HepG2 (cell line): ENCODE data around the gene TCP11L1. TPM values are rescaled to one million over a fixed set of nuclear protein-coding genes. Genes with fewer than 3 reads are reported as not detected.

Experiments
- ATAC-seq: fragments of 200-7000 bp; cut with Tn5 transposase; 3 replicates; pipeline ENCODE4 v1.9.1; 2020; ENCODE audit warnings: mild to moderate bottlenecking, moderate library complexity
- BruUV-seq: library from RNA; stranded (reverse); fragments of 400-500 nt; replicated peaks from 2 replicates; lab custom pipeline; 2021; lab: Mats Ljungman, UMichigan
- CTCF ChIA-PET: fragments of 300-600 bp; formaldehyde crosslinking; extraction: SDS; loops from one replicate; lab custom pipeline; 2021; ENCODE audit warnings: low total read pairs, inconsistent platforms, low intra/inter-chr PET ratio; lab: Yijun Ruan, JAX
- POLR2A ChIA-PET: fragments of 350-600 bp; sonication (Branson Sonifier 250); formaldehyde crosslinking; loops from one replicate; lab custom pipeline; 2020; ENCODE audit warnings: antibody characterized with exemption, inconsistent platforms; lab: Yijun Ruan, JAX
- DNase-seq: peaks from one replicate; pipeline ENCODE4 v3.0.0-alpha.2; 2015; ENCODE audit warnings: low spot score
- FAIRE-seq: peaks from 3 replicates; lab custom pipeline; 2011; peaks lifted over from hg19 to GRCh38; lab: Jason Lieb, UNC
- H2AFZ ChIP-seq: one replicate; pipeline ENCODE4 v1.6.1; 2011; ENCODE audit warnings: low read length, inconsistent platforms
- H3K27ac ChIP-seq: fragments of 300-600 bp; 3 replicates; pipeline ENCODE4 v1.8.0; 2011; ENCODE audit warnings: mixed run types, mild to moderate bottlenecking, mixed read lengths, low read length, inconsistent platforms; ENCODE audit not compliant: insufficient read depth; ENCODE audit errors: extremely low read length
- H3K27me3 ChIP-seq, 2 experiments: fragments of 200-600 bp in 1 of 2; 2 replicates in 1 of 2; 3 replicates in 1 of 2; pipeline versions ENCODE4 v1.6.0 to v1.8.0; 2011; ENCODE audit warnings: low read length in 2 of 2, mild to moderate bottlenecking in 2 of 2, moderate library complexity in 2 of 2, inconsistent platforms in 1 of 2; ENCODE audit not compliant: insufficient read depth in 2 of 2, control insufficient read depth in 1 of 2
- H3K36me3 ChIP-seq, 2 experiments: fragments of 200-600 bp in 1 of 2; replicated peaks in 1 of 2; 2 replicates in 1 of 2; 3 replicates in 1 of 2; pipeline versions ENCODE4 v1.5.1 to v1.8.0; 2011; ENCODE audit warnings: low read length in 2 of 2, inconsistent platforms in 1 of 2; ENCODE audit not compliant: insufficient read depth in 2 of 2, control insufficient read depth in 1 of 2
- H3K4me1 ChIP-seq: 2 replicates; pipeline ENCODE4 v1.5.1; 2012; ENCODE audit warnings: low read length, inconsistent platforms; ENCODE audit not compliant: insufficient read depth
- H3K4me2 ChIP-seq: 2 replicates; pipeline ENCODE4 v1.6.0; 2011; ENCODE audit warnings: low read depth, low read length, inconsistent platforms
- H3K4me3 ChIP-seq, 3 experiments: fragments of 200-600 bp in 1 of 3; sonication (generic), shearing (Covaris generic) in 1 of 3; replicated peaks in 1 of 3; 2 replicates each; pipeline ENCODE4 v1.5.1; 2011 to 2016; ENCODE audit warnings: low read length in 3 of 3, inconsistent platforms in 2 of 3, low read depth in 2 of 3, mild to moderate bottlenecking in 2 of 3, control low read depth in 1 of 3, mixed read lengths in 1 of 3; ENCODE audit not compliant: insufficient read depth in 1 of 3
- H3K79me2 ChIP-seq: one replicate; pipeline ENCODE4 v1.6.1; 2011; ENCODE audit warnings: low read length, inconsistent platforms; ENCODE audit not compliant: insufficient read depth
- H3K9ac ChIP-seq: 2 replicates; pipeline ENCODE4 v1.6.0; 2011; ENCODE audit warnings: mild to moderate bottlenecking, low read depth, low read length, inconsistent platforms; ENCODE audit not compliant: insufficient read depth
- H3K9me3 ChIP-seq: 2 replicates; pipeline ENCODE4 v1.5.1; 2012; ENCODE audit warnings: mild to moderate bottlenecking, low read length
- H4K20me1 ChIP-seq: 2 replicates; pipeline ENCODE4 v1.6.0; 2011; ENCODE audit warnings: inconsistent platforms, mild to moderate bottlenecking, low read length, moderate library complexity; ENCODE audit not compliant: insufficient read depth
- ARID2 ChIP-seq: sonication (generic); formaldehyde crosslinking; IDR thresholded peaks from 2 replicates; pipeline ENCODE4 v1.8.1; 2022; ENCODE audit warnings: mild to moderate bottlenecking, missing genetic modification reagents, borderline replicate concordance
- BHLHE40 ChIP-seq: IDR thresholded peaks from 2 replicates; pipeline ENCODE4 v1.6.1; 2011; ENCODE audit warnings: low read length, improper control_type of control experiment
- CREM ChIP-seq, 2 experiments: sonication (generic) in 1 of 2; formaldehyde crosslinking in 1 of 2; IDR thresholded peaks; 2 replicates each; pipeline versions ENCODE4 v1.4.0 to v1.6.1; 2016 to 2020; ENCODE audit warnings: antibody characterized with exemption in 1 of 2, mild to moderate bottlenecking in 1 of 2, missing genetic modification reagents in 1 of 2
- FOSL2 ChIP-seq: sonication (generic); formaldehyde crosslinking; IDR thresholded peaks from 2 replicates; pipeline ENCODE4 v1.4.0; 2020; ENCODE audit warnings: missing genetic modification reagents
- FOXA3 ChIP-seq: IDR thresholded peaks from 2 replicates; pipeline ENCODE4 v1.6.1; 2016; ENCODE audit warnings: missing genetic modification reagents, missing compliant biosample characterization
- HNRNPUL1 ChIP-seq: fragments of 200-400 bp; formaldehyde crosslinking; IDR thresholded peaks from 2 replicates; pipeline ENCODE4 v1.6.1; 2017; ENCODE audit warnings: low read depth, mild to moderate bottlenecking, low read length, moderate library complexity
- IKZF1 ChIP-seq: fragments of 450-650 bp; IDR thresholded peaks from 2 replicates; pipeline ENCODE4 v1.7.1; 2016
- MTF1 ChIP-seq: sonication (generic); formaldehyde crosslinking; IDR thresholded peaks from 2 replicates; pipeline ENCODE4 v1.5.0; 2020; ENCODE audit warnings: missing genetic modification reagents
- NR1H2 ChIP-seq: sonication (generic); formaldehyde crosslinking; IDR thresholded peaks from 2 replicates; pipeline ENCODE4 v1.8.1; 2022; ENCODE audit warnings: low read depth, missing genetic modification reagents, borderline replicate concordance
- NR2F6 ChIP-seq, 2 experiments: IDR thresholded peaks; 2 replicates each; pipeline ENCODE4 v1.6.1; 2016; ENCODE audit warnings: antibody characterized with exemption in 1 of 2, mild to moderate bottlenecking in 1 of 2
- TEAD2 ChIP-seq: sonication (generic); formaldehyde crosslinking; IDR thresholded peaks from 2 replicates; pipeline ENCODE4 v1.9.0; 2021; ENCODE audit warnings: missing genetic modification reagents
- TFDP1 ChIP-seq: IDR thresholded peaks from 2 replicates; pipeline ENCODE4 v1.6.1; 2016; ENCODE audit warnings: missing compliant biosample characterization, missing genetic modification reagents, borderline replicate concordance
- ZEB1 ChIP-seq: IDR thresholded peaks from 2 replicates; pipeline ENCODE4 v1.6.1; 2012; ENCODE audit warnings: mild to moderate bottlenecking, low read depth, inconsistent platforms; ENCODE audit not compliant: insufficient replicate concordance
- ZNF430 ChIP-seq: sonication (generic); formaldehyde crosslinking; IDR thresholded peaks from 2 replicates; pipeline ENCODE4 v1.9.0; 2021; ENCODE audit warnings: mild to moderate bottlenecking, missing genetic modification reagents
- ZNF572 ChIP-seq: sonication (generic); formaldehyde crosslinking; IDR thresholded peaks from 2 replicates; pipeline ENCODE4 v1.5.1; 2020; ENCODE audit warnings: mild to moderate bottlenecking, missing genetic modification reagents
- ZNF891 ChIP-seq: sonication (generic); formaldehyde crosslinking; IDR thresholded peaks from 2 replicates; pipeline ENCODE4 v1.5.0; 2020; ENCODE audit warnings: mild to moderate bottlenecking, missing genetic modification reagents
- WGBS: methylation state at CpG from one replicate; pipeline ENCODE4 v1.1.6; 2017; ENCODE audit warnings: low lambda C conversion rate; 5-methylcytosine and 5-hydroxymethylcytosine counted together
- in situ Hi-C: cut with HindIII; loops from 2 replicates; pipeline ENCODE4 v1.10.0; 2017; ENCODE audit warnings: low pct_unique_long_range_greater_than_20kb; ENCODE audit not compliant: extremely low pct_ligation_motif_present
- intact Hi-C: fragments of 100-400 bp; cut with micrococcal nuclease; formaldehyde crosslinking; loops from one replicate; pipeline ENCODE4 v1.10.0; 2022; ENCODE audit not compliant: unreplicated experiment
- polyA plus RNA-seq, 8 experiments: library from polyadenylated mRNA; depleted of rRNA in 3 of 8; stranded (reverse) in 7 of 8; unstranded in 1 of 8; fragments of >200 nt; fragmentation: Illumina TruSeq in 4 of 8; extraction: Trizol in 4 of 8; gene quantifications; 2 replicates each; pipeline versions ENCODE4 v1.2.1 to v1.2.3, GENCODE V29; 2011 to 2016; ENCODE audit warnings: low read depth in 4 of 8, missing spikeins in 1 of 8, mixed read lengths in 1 of 8; ENCODE audit not compliant: insufficient read depth in 1 of 8
- total RNA-seq, 5 experiments: library from RNA; depleted of rRNA; stranded (reverse); fragments of >200 nt; fragmentation: Illumina TruSeq; extraction: Trizol; gene quantifications; 2 replicates each; pipeline ENCODE4 v1.2.3, GENCODE V29; 2016; ENCODE audit warnings: low read depth in 1 of 5

The TCP11L1 gene
- total and polyA plus RNA-seq, 2 of the 13 experiments (the other 11 are each of a cell fraction or from before 2014, with no cell fraction given), result 7.9 to 10.1 TPM

DNA sequence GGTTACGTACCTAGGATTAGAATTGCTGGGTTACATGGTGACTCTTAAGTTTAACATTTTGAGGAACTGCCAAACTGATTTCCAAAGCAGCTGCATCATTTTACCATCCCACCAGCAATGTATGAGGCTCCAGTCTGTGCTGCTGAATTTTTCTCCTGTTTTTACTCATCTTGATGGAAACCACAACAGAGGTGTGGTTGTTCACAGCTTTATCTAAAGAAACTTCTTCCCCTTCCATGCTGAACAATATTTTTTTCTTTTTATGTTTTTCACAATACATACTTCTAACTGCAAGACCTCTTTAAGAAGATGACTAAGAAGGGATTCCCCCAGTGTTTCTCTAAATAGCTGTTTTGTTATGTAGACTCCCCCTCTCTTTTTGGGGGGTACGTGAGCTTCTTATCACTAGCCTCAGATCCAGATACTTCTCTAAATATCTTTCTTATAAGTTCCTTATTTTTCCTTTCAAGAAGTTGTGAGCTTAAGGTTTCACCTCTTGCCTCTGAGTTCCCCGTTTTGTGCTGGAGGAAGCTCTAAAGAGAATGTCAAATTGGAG is 24.0 kb downstream of the TCP11L1 start:
- intact Hi-C loops, result loop anchor here (5.0 kb wide), 1 partner anchor 61 kb away; no protein-coding TSS in a partner anchor

GRCh38 chr11:33064033-33064825 is 24.9 kb downstream of the TCP11L1 start:
- Histone ChIP-seq H3K4me2 (no peak overlapping the region), H2AFZ (no peak overlapping the region), H3K9me3 (no peaks in the 10 kb centered on the region), H3K27ac (no peak overlapping the region), H3K4me3 (no peak overlapping the region), H3K79me2 (no peaks in the 10 kb centered on the region), H4K20me1 (no peaks in the 10 kb centered on the region), H3K27me3 (no peaks in the 10 kb centered on the region; a peak in 1 of 5 replicates), H3K4me1 (peaks cover 22% of the 10 kb centered on the region), H3K9ac (no peak overlapping the region), H3K36me3 (peaks cover 11 to 19% of the 10 kb centered on the region in 2 experiments)
- CTCF ChIA-PET, result interaction anchor here (4.5 kb wide), 1 partner anchor 103 kb away, joined by 52 read pairs; no protein-coding TSS in a partner anchor
- in situ Hi-C loops (loop anchor here (5.0 kb wide), 1 partner anchor 102 kb away; no protein-coding TSS in a partner anchor), intact Hi-C loops (loop anchor here (5.0 kb wide), 1 partner anchor 62 kb away; no protein-coding TSS in a partner anchor)
- WGBS, result 93% methylated on average over 11 of the region's 11 CpGs
- no peak for DNase-seq
- POLR2A ChIA-PET, result interaction anchor here (1.9 kb wide), 1 partner anchor 49 kb away, joined by 12 read pairs; the partner anchor contains the start of gene DEPDC7
- no peak for FAIRE-seq
- BruUV-seq, result no TSS peak
- no peak for ATAC-seq
- TF ChIP-seq CREM (IDR thresholded peaks at IDR 0.05), result no peak
- no peak for TF ChIP-seq CREM (CRISPR knock-in tag; IDR thresholded peaks at IDR 0.05)
- no peak for TF ChIP-seq NR1H2 (CRISPR knock-in tag)
- no peak for TF ChIP-seq HNRNPUL1
- TF ChIP-seq ZEB1, result no peak
- TF ChIP-seq BHLHE40, result no peak
- TF ChIP-seq ZNF891, result no peak
- TF ChIP-seq FOSL2 (CRISPR knock-in tag), result no peak
- TF ChIP-seq TFDP1 (CRISPR knock-in tag), result no peak
- TF ChIP-seq FOXA3 (CRISPR knock-in tag), result no peak

More for the DNA sequence above, 24.0 kb downstream of the TCP11L1 start:
- Histone ChIP-seq H3K9ac (no peak overlapping the region), H3K9me3 (no peaks in the 10 kb centered on the region), H3K4me2 (no peak overlapping the region), H3K27me3 (no peaks in the 10 kb centered on the region), H3K36me3 (peaks cover 6 to 12% of the 10 kb centered on the region in 2 experiments), H3K79me2 (no peaks in the 10 kb centered on the region), H4K20me1 (no peaks in the 10 kb centered on the region), H3K27ac (no peak overlapping the region), H2AFZ (no peak overlapping the region), H3K4me1 (peaks cover 22% of the 10 kb centered on the region), H3K4me3 (no peak overlapping the region)
- WGBS, result 94% methylated on average over 3 of the region's 3 CpGs
- no peak for DNase-seq
- TF ChIP-seq NR2F6 (IDR thresholded peaks at IDR 0.05) (no peak), NR2F6 (CRISPR knock-in tag; IDR thresholded peaks at IDR 0.05) (no peak), ZNF572 (CRISPR knock-in tag) (no peak), ZNF430 (CRISPR knock-in tag) (no peak), MTF1 (CRISPR knock-in tag) (no peak), IKZF1 (no peak), TEAD2 (CRISPR knock-in tag) (no peak), ARID2 (CRISPR knock-in tag) (no peak)
- no peak for ATAC-seq
- BruUV-seq, result no TSS peak
- POLR2A ChIA-PET, result no interaction called here
- FAIRE-seq, result no peak
- CTCF ChIA-PET, result interaction anchor here (4.5 kb wide), 1 partner anchor 102 kb away, joined by 52 read pairs; no protein-coding TSS in a partner anchor
- in situ Hi-C loops, result loop anchor here (5.0 kb wide), 1 partner anchor 101 kb away; no protein-coding TSS in a partner anchor
